SK-N-SH (cell line): ENCODE data around the gene FAM234A. TPM values are rescaled to one million over a fixed set of nuclear protein-coding genes. Genes with fewer than 3 reads are reported as not detected.

Experiments
- CTCF ChIA-PET: fragments of 300-600, 350-600 bp; formaldehyde crosslinking; extraction: SDS; loops from one replicate; lab custom pipeline; 2021; lab: Yijun Ruan, JAX
- POLR2A ChIA-PET: fragments of 350-600 bp; sonication (Branson Sonifier 250); formaldehyde crosslinking; extraction: SDS; loops from one replicate; lab custom pipeline; 2020; ENCODE audit warnings: antibody characterized with exemption, inconsistent platforms; lab: Yijun Ruan, JAX
- DNase-seq: peaks from one replicate; pipeline ENCODE4 v3.0.0; 2012
- H2AFZ ChIP-seq: fragments of 200-600 bp; sonication (generic); 2 replicates; pipeline ENCODE4 v1.8.1; 2016; ENCODE audit warnings: antibody characterized with exemption, mild to moderate bottlenecking, low read depth
- H3F3A ChIP-seq: fragments of 200-600 bp; sonication (generic); replicated peaks from 2 replicates; pipeline ENCODE3; 2016; ENCODE audit warnings: antibody characterized with exemption, mild to moderate bottlenecking; ENCODE audit not compliant: insufficient read depth
- H3K27ac ChIP-seq, 2 experiments: fragments of 200-500 bp in 1 of 2; fragments of 200-600 bp in 1 of 2; sonication (Bioruptor generic) in 1 of 2; sonication (generic), shearing (Covaris generic) in 1 of 2; 2 replicates each; pipeline versions ENCODE4 v1.5.1 to v1.6.1; 2014 to 2016; ENCODE audit warnings: low read depth in 2 of 2, inconsistent platforms in 1 of 2, low read length in 1 of 2, mild to moderate bottlenecking in 1 of 2, mixed read lengths in 1 of 2
- H3K27me3 ChIP-seq: fragments of 200-600 bp; sonication (generic), shearing (Covaris generic); 2 replicates; pipeline ENCODE4 v1.6.1; 2016; ENCODE audit warnings: mixed run types; ENCODE audit not compliant: insufficient read depth
- H3K36me3 ChIP-seq, 2 experiments: fragments of 200-500 bp in 1 of 2; fragments of 200-600 bp in 1 of 2; sonication (Bioruptor generic) in 1 of 2; sonication (generic) in 1 of 2; replicated peaks in 1 of 2; 2 replicates each; pipeline versions ENCODE3 to v1.5.1; 2014 to 2016; ENCODE audit warnings: low read length in 1 of 2, mild to moderate bottlenecking in 1 of 2; ENCODE audit not compliant: insufficient read depth in 2 of 2, control insufficient read depth in 1 of 2
- H3K4me1 ChIP-seq, 2 experiments: fragments of 200-500 bp in 1 of 2; fragments of 200-600 bp in 1 of 2; sonication (Bioruptor generic) in 1 of 2; sonication (generic), shearing (Covaris generic) in 1 of 2; 2 replicates each; pipeline versions ENCODE4 v1.5.1 to v1.6.1; 2014 to 2016; ENCODE audit warnings: low read depth in 1 of 2, low read length in 1 of 2, mixed run types in 1 of 2; ENCODE audit not compliant: insufficient read depth in 2 of 2, control insufficient read depth in 1 of 2
- H3K4me2 ChIP-seq: fragments of 200-600 bp; sonication (generic), shearing (Covaris generic); 2 replicates; pipeline ENCODE4 v1.6.1; 2017; ENCODE audit warnings: mixed run types
- H3K4me3 ChIP-seq, 2 experiments: fragments of 200-500 bp in 1 of 2; fragments of 200-600 bp in 1 of 2; sonication (Bioruptor generic) in 1 of 2; sonication (generic), shearing (Covaris generic) in 1 of 2; 2 replicates each; pipeline versions ENCODE4 v1.5.1 to v1.8.1; 2014 to 2016; ENCODE audit warnings: low read depth in 2 of 2, inconsistent platforms in 1 of 2, low read length in 1 of 2, mild to moderate bottlenecking in 1 of 2, mixed read lengths in 1 of 2, moderate library complexity in 1 of 2
- H3K79me2 ChIP-seq: fragments of 200-600 bp; sonication (generic); 2 replicates; pipeline ENCODE4 v1.8.1; 2017; ENCODE audit warnings: mild to moderate bottlenecking; ENCODE audit not compliant: insufficient read depth
- H3K9ac ChIP-seq: fragments of 200-600 bp; sonication (generic); 2 replicates; pipeline ENCODE4 v1.6.1; 2017; ENCODE audit warnings: mixed run types
- H3K9me2 ChIP-seq: fragments of 200-600 bp; sonication (generic); 2 replicates; pipeline ENCODE4 v1.6.1; 2017; ENCODE audit warnings: mixed run types
- H3K9me3 ChIP-seq: fragments of 200-600 bp; sonication (generic); 2 replicates; pipeline ENCODE4 v1.6.1; 2017; ENCODE audit warnings: mixed run types, mild to moderate bottlenecking, moderate library complexity
- H4K20me1 ChIP-seq: fragments of 200-600 bp; sonication (generic); 2 replicates; pipeline ENCODE4 v1.6.1; 2017; ENCODE audit warnings: mild to moderate bottlenecking, mixed run types; ENCODE audit not compliant: insufficient read depth
- EZH2phosphoT487 ChIP-seq: fragments of 200-600 bp; sonication (generic); IDR thresholded peaks from 2 replicates; pipeline ENCODE4 v1.6.1; 2017; ENCODE audit warnings: low read depth, mixed run types, mild to moderate bottlenecking, antibody characterized with exemption, moderate library complexity, borderline replicate concordance
- FOSL2 ChIP-seq: IDR thresholded peaks from 2 replicates; pipeline ENCODE4 v1.4.0; 2012; ENCODE audit warnings: low read depth, mild to moderate bottlenecking, moderate library complexity, borderline replicate concordance
- NRF1 ChIP-seq: IDR thresholded peaks from 2 replicates; pipeline ENCODE4 v1.6.1; 2012; ENCODE audit warnings: low read depth, mild to moderate bottlenecking, low read length
- RXRA ChIP-seq: IDR thresholded peaks from 2 replicates; pipeline ENCODE4 v1.4.0; 2012; ENCODE audit warnings: low read depth, mild to moderate bottlenecking, borderline replicate concordance
- SMC3 ChIP-seq: IDR thresholded peaks from 2 replicates; pipeline ENCODE4 v1.6.1; 2012; ENCODE audit warnings: low read depth, low read length, improper control_type of control experiment
- TAF1 ChIP-seq: IDR thresholded peaks from 2 replicates; pipeline ENCODE4 v1.6.1; 2012; ENCODE audit warnings: low read depth, mild to moderate bottlenecking, low read length, moderate library complexity, borderline replicate concordance
- TCF12 ChIP-seq: IDR thresholded peaks from 2 replicates; pipeline ENCODE4 v1.4.0; 2012
- TEAD4 ChIP-seq: IDR thresholded peaks from 2 replicates; pipeline ENCODE4 v1.4.0; 2012; ENCODE audit warnings: mild to moderate bottlenecking, borderline replicate concordance; ENCODE audit not compliant: insufficient read depth
- WGBS: methylation state at CpG from one replicate; pipeline ENCODE4 v1.1.6; 2017; ENCODE audit warnings: low lambda C conversion rate; 5-methylcytosine and 5-hydroxymethylcytosine counted together
- polyA plus RNA-seq, 3 experiments: library from polyadenylated mRNA; depleted of rRNA; stranded (reverse); fragments of >200 nt; gene quantifications; 2 replicates each; pipeline ENCODE4 v1.2.3, GENCODE V29; 2012
- TF ChIP-seq, protein P1 (sequence below): IDR thresholded peaks from 2 replicates; pipeline ENCODE4 v1.4.0; 2012; ENCODE audit warnings: low read depth, borderline replicate concordance
- TF ChIP-seq, protein P2 (sequence below): IDR thresholded peaks from 2 replicates; pipeline ENCODE4 v1.6.1; 2012; ENCODE audit warnings: mild to moderate bottlenecking, low read depth, low read length, moderate library complexity

FAM234A gene
- polyA plus RNA-seq, 1 of the 3 experiments (the other 2 are of a cell fraction) = 126 TPM

DNA sequence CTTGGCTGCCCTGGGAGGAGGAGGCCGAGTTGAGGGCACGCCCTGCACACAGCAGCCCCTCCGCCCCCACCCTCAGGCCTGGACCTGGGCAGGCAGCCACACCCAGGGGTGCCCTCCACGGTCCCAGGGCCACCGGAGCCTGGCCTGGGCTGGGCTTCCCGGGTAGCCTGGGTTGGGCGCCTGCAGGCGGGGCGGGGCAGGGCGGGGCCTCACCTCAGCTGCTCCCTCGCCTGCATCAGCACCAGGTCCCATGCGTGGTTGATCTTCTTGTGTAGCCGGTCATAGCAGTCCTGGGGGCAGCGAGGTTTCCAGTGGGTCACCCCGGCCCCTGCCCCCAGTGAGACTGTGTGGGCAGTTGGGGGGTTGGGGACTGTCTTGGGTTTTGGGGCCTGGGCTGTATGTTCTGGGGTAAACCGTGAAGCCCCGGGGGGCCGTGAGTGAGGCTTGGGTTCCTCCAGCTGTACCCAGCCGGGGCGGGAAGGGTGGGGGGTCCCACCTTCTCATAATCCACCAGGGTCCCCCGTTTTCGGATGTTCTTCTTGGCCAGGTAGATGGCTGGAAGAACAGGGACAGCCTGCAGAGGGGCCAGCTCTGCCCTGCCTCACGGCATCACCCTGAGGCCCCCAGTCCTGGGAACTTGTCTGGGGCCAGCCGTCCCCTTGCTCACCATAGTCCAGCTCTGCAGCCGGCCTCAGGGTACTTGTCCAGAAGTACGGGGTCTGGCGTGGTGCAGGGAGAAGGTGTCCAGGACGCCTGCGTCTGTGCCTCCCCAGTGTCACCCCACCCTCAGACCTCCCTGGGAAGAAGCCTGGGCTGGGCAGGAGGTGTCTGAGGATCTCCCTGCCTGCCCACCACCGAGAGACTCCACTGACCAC is 39.2 kb downstream of the FAM234A start:
- WGBS = 70% methylated on average over 8 of the region's 30 CpGs
- no peaks in the 10 kb centered on the region for H3K9me2 ChIP-seq
- H3K27ac ChIP-seq = no peak overlapping the region
- H3K27me3 ChIP-seq = no peaks in the 10 kb centered on the region
- H3K36me3 ChIP-seq = no peaks in the 10 kb centered on the region
- no peak overlapping the region for H2AFZ ChIP-seq
- ChIA-PET POLR2A (no interaction called here), CTCF (interaction anchor here (0.7 to 1.4 kb wide), 3 partner anchors 24 to 93 kb away, joined by 3 to 4 read pairs (median 3); partner anchors contain the start of gene HBQ1)
- H3K4me2 ChIP-seq = no peak overlapping the region
- no peaks in the 10 kb centered on the region for H4K20me1 ChIP-seq
- no peak for TF ChIP-seq RXRA
- TF ChIP-seq, protein P1, sequence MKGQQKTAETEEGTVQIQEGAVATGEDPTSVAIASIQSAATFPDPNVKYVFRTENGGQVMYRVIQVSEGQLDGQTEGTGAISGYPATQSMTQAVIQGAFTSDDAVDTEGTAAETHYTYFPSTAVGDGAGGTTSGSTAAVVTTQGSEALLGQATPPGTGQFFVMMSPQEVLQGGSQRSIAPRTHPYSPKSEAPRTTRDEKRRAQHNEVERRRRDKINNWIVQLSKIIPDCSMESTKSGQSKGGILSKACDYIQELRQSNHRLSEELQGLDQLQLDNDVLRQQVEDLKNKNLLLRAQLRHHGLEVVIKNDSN = no peak
- no peak for TF ChIP-seq TEAD4
- no peak for TF ChIP-seq NRF1
- no peak for TF ChIP-seq TAF1
- no peak for TF ChIP-seq FOSL2
- TF ChIP-seq SMC3 = no peak
- TF ChIP-seq, protein P2, sequence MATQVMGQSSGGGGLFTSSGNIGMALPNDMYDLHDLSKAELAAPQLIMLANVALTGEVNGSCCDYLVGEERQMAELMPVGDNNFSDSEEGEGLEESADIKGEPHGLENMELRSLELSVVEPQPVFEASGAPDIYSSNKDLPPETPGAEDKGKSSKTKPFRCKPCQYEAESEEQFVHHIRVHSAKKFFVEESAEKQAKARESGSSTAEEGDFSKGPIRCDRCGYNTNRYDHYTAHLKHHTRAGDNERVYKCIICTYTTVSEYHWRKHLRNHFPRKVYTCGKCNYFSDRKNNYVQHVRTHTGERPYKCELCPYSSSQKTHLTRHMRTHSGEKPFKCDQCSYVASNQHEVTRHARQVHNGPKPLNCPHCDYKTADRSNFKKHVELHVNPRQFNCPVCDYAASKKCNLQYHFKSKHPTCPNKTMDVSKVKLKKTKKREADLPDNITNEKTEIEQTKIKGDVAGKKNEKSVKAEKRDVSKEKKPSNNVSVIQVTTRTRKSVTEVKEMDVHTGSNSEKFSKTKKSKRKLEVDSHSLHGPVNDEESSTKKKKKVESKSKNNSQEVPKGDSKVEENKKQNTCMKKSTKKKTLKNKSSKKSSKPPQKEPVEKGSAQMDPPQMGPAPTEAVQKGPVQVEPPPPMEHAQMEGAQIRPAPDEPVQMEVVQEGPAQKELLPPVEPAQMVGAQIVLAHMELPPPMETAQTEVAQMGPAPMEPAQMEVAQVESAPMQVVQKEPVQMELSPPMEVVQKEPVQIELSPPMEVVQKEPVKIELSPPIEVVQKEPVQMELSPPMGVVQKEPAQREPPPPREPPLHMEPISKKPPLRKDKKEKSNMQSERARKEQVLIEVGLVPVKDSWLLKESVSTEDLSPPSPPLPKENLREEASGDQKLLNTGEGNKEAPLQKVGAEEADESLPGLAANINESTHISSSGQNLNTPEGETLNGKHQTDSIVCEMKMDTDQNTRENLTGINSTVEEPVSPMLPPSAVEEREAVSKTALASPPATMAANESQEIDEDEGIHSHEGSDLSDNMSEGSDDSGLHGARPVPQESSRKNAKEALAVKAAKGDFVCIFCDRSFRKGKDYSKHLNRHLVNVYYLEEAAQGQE = no peak
- no peak for TF ChIP-seq EZH2phosphoT487
- no peak for TF ChIP-seq TCF12
- peaks cover 0 to 10% of the 10 kb centered on the region in 2 experiments; a peak in 1 of 4 replicates for H3K4me1 ChIP-seq
- H3K79me2 ChIP-seq = no peaks in the 10 kb centered on the region
- DNase-seq = no peak
- no peaks in the 10 kb centered on the region for H3K9me3 ChIP-seq
- no peaks in the 10 kb centered on the region for H3F3A ChIP-seq
- no peak overlapping the region for H3K4me3 ChIP-seq
- H3K9ac ChIP-seq = no peak overlapping the region
